Neural crest cell (in vitro differentiated cells): ENCODE data around the gene NEU1. TPM values are rescaled to one million over a fixed set of nuclear protein-coding genes. Genes with fewer than 3 reads are reported as not detected.

Experiments used
- DNase-seq: peaks from one replicate; pipeline ENCODE4 v3.0.0; 2021; ENCODE audit warnings: low read depth, mixed read lengths, low spot score
- H3K27ac Mint-ChIP-seq: one replicate; pipeline ENCODE4 v1.8.0; 2021; ENCODE audit warnings: mild to moderate bottlenecking, mixed read lengths; ENCODE audit not compliant: unreplicated experiment
- H3K27me3 Mint-ChIP-seq: 2 replicates; pipeline ENCODE4 v1.8.0; 2021; ENCODE audit warnings: low read depth, mild to moderate bottlenecking, mixed read lengths
- H3K36me3 Mint-ChIP-seq: 2 replicates; pipeline ENCODE4 v1.8.0; 2021; ENCODE audit warnings: low read depth, mild to moderate bottlenecking, mixed read lengths
- H3K4me1 Mint-ChIP-seq: 2 replicates; pipeline ENCODE4 v1.8.0; 2021; ENCODE audit warnings: mixed read lengths
- H3K4me3 Mint-ChIP-seq: one replicate; pipeline ENCODE4 v1.8.0; 2021; ENCODE audit warnings: mild to moderate bottlenecking, mixed read lengths
- H3K9me3 Mint-ChIP-seq: 2 replicates; pipeline ENCODE4 v1.8.0; 2021; ENCODE audit warnings: mixed read lengths
- total RNA-seq: library from RNA; stranded (reverse); gene quantifications from 2 replicates; pipeline ENCODE4 v1.2.1, GENCODE V29; 2021
- TF ChIP-seq, protein P1 (sequence below): fragments of 200-600 bp; sonication (generic); conservative IDR thresholded peaks from 2 replicates; pipeline ENCODE4 v1.5.0; 2021; ENCODE audit warnings: antibody characterized with exemption, mild to moderate bottlenecking

NEU1 gene
- total RNA-seq, 1 donor from 2014 or later = 49.9 TPM

- peaks cover 26% of the 10 kb centered on the region for H3K36me3 Mint-ChIP-seq
- H3K27ac Mint-ChIP-seq = no peak overlapping the region
- H3K4me3 Mint-ChIP-seq = no peak overlapping the region
- H3K27me3 Mint-ChIP-seq = no peaks in the 10 kb centered on the region
- no peaks in the 10 kb centered on the region for H3K9me3 Mint-ChIP-seq
- TF ChIP-seq, protein P1, sequence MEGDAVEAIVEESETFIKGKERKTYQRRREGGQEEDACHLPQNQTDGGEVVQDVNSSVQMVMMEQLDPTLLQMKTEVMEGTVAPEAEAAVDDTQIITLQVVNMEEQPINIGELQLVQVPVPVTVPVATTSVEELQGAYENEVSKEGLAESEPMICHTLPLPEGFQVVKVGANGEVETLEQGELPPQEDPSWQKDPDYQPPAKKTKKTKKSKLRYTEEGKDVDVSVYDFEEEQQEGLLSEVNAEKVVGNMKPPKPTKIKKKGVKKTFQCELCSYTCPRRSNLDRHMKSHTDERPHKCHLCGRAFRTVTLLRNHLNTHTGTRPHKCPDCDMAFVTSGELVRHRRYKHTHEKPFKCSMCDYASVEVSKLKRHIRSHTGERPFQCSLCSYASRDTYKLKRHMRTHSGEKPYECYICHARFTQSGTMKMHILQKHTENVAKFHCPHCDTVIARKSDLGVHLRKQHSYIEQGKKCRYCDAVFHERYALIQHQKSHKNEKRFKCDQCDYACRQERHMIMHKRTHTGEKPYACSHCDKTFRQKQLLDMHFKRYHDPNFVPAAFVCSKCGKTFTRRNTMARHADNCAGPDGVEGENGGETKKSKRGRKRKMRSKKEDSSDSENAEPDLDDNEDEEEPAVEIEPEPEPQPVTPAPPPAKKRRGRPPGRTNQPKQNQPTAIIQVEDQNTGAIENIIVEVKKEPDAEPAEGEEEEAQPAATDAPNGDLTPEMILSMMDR = no peak
- no peak for DNase-seq
- peaks cover 6% of the 10 kb centered on the region for H3K4me1 Mint-ChIP-seq
These were observed 24.8 kb upstream of the NEU1 start for GRCh38 chr6:31887173-31888007.

DNA sequence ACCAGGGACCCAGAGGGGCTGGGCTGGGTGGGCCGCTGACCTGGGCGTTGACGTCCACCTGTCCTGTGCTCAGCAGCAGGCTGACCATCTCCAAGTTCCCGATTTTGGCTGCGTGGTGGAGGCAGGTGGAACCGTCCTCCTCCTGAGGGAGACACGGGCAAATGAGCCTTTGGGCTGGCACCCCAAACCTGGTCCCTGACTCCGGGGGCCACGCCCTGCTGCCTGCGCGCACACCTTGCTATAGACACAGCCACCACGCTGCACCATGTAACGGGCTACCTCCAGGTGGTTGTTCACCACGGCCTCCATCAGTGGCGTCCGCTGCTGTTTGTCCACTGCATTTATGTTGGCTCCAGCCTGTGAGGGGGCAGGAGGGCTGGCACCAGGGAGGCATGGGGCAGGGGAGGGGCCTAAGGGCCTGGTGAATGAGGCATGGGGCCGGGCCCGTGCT, 23.9 kb upstream of the NEU1 start:
- DNase-seq = no peak
- H3K36me3 Mint-ChIP-seq = peaks cover 22% of the 10 kb centered on the region
- no peak overlapping the region for H3K27ac Mint-ChIP-seq
- peaks cover 6% of the 10 kb centered on the region for H3K4me1 Mint-ChIP-seq
- no peaks in the 10 kb centered on the region for H3K27me3 Mint-ChIP-seq
- TF ChIP-seq, protein P1 = no peak
- H3K9me3 Mint-ChIP-seq = no peaks in the 10 kb centered on the region
- no peak overlapping the region for H3K4me3 Mint-ChIP-seq

GRCh38 chr6:31884528-31885035, 22.0 kb upstream of the NEU1 start:
- H3K4me3 Mint-ChIP-seq = no peak overlapping the region
- no peaks in the 10 kb centered on the region for H3K27me3 Mint-ChIP-seq
- H3K4me1 Mint-ChIP-seq = peaks cover 6% of the 10 kb centered on the region
- peaks cover 19% of the 10 kb centered on the region for H3K36me3 Mint-ChIP-seq
- TF ChIP-seq, protein P1 = no peak
- H3K27ac Mint-ChIP-seq = no peak overlapping the region
- no peak for DNase-seq
- H3K9me3 Mint-ChIP-seq = no peaks in the 10 kb centered on the region

DNA sequence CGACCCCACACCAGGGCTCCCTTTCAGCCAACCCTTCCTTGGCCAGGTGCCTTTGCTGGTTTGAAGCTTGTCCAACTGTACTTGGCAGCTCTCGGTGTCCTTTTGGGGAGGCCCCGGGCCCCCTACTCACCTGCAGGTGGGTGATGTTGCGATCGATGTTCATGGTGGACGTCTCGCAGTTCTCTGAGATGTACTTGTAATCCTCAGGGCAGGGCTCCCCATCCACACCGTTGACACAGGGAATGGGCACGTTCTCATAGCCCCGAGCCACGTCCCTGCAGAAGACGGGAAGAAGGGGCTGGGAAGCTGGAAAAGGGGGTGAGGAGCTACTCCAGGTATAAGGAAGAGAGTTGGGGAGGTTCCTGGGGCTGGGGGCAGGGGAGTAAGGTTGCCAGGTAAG, 21.1 kb upstream of the NEU1 start:
- TF ChIP-seq, protein P1 = no peak
- H3K9me3 Mint-ChIP-seq = no peaks in the 10 kb centered on the region
- no peak overlapping the region for H3K4me3 Mint-ChIP-seq
- no peaks in the 10 kb centered on the region for H3K27me3 Mint-ChIP-seq
- no peak overlapping the region for H3K27ac Mint-ChIP-seq
- H3K4me1 Mint-ChIP-seq = peaks cover 6% of the 10 kb centered on the region
- DNase-seq = no peak
- H3K36me3 Mint-ChIP-seq = peaks cover 16% of the 10 kb centered on the region

GRCh38 chr6:31882344-31882743, 19.7 kb upstream of the NEU1 start:
- DNase-seq = no peak
- Mint-ChIP-seq H3K9me3 (no peaks in the 10 kb centered on the region), H3K4me3 (no peak overlapping the region), H3K27ac (no peak overlapping the region), H3K36me3 (peaks cover 16% of the 10 kb centered on the region), H3K27me3 (no peaks in the 10 kb centered on the region), H3K4me1 (peaks cover 6% of the 10 kb centered on the region)
- TF ChIP-seq, protein P1 = no peak
